Spleen (tissue), 7 donors: ENCODE results near the gene PRPF40B.

Experiments used
- POLR2A ChIP-seq, 3 donors: fragments of 450-650 bp; IDR thresholded peaks; one replicate each; pipeline ENCODE4 v1.5.1; 2017; ENCODE audit warnings: antibody characterized with exemption in 3 of 3, mild to moderate bottlenecking in 1 of 3
- POLR2AphosphoS5 ChIP-seq, 3 donors: sonication (generic); formaldehyde crosslinking; IDR thresholded peaks; one replicate each; pipeline ENCODE4 v1.5.1; 2017; ENCODE audit warnings: antibody characterized with exemption in 3 of 3
- TF ChIP-seq, protein P1 (sequence below), 11 experiments: fragments of 200-600 bp in 7 of 11; fragments of 450-650 bp in 4 of 11; sonication (generic) in 4 of 11; IDR thresholded peaks in 8 of 11; conservative IDR thresholded peaks in 3 of 11; 1 replicate in 7 of 11; 2 replicates in 4 of 11; pipeline versions ENCODE4 v1.4.0 to v1.8.0; 2016 to 2021; ENCODE audit warnings: antibody characterized with exemption in 11 of 11, inconsistent platforms in 4 of 11, mild to moderate bottlenecking in 1 of 11
- donor health status: DM: no; HTN: no; CAD: no; lungs with moderate emphysema.
- donor health status: DM: no; HTN: no; CAD: no.
- donor health status: DM: no; HTN: no; CAD: no.

DNA sequence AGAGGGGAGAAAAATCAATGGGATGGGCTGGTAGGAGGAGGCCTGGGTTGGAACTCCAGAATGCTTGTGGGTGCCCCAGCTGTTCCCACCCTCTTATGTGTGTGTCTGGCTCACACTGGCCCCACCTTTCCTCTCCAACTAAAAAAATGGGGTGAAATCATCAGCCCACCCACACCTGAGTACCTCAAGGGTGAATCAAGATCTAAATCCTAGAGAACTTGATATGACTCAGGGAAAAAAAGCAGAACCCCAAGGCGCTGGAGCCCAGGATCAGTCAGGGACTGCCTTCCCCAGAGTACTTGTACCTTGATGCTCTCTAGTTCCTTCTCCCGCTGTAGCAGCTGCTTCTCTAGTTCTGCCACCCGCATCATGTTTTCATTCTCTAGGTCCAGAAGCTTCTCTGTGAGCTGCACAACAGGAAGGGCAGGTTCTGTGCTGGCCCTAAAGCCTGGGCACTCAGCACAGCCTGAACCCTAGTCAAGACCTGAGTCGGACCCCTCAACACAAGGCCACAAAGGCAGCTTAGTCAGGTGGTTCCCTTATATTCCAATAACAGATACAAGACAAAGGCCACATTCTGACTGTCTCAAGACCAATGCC, 29.7 kb downstream of the PRPF40B start:
- TF ChIP-seq, protein P1, sequence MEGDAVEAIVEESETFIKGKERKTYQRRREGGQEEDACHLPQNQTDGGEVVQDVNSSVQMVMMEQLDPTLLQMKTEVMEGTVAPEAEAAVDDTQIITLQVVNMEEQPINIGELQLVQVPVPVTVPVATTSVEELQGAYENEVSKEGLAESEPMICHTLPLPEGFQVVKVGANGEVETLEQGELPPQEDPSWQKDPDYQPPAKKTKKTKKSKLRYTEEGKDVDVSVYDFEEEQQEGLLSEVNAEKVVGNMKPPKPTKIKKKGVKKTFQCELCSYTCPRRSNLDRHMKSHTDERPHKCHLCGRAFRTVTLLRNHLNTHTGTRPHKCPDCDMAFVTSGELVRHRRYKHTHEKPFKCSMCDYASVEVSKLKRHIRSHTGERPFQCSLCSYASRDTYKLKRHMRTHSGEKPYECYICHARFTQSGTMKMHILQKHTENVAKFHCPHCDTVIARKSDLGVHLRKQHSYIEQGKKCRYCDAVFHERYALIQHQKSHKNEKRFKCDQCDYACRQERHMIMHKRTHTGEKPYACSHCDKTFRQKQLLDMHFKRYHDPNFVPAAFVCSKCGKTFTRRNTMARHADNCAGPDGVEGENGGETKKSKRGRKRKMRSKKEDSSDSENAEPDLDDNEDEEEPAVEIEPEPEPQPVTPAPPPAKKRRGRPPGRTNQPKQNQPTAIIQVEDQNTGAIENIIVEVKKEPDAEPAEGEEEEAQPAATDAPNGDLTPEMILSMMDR (IDR thresholded peaks at IDR 0.05 in 8 of 11, conservative IDR thresholded peaks at IDR 0.05 in 3 of 11), result no peak
- no peak for TF ChIP-seq POLR2AphosphoS5 (IDR thresholded peaks at IDR 0.05)
- TF ChIP-seq POLR2A (IDR thresholded peaks at IDR 0.05), result no peak
